ENCODE results near the gene FER. TPM values are rescaled to one million over a fixed set of nuclear protein-coding genes. Genes with fewer than 3 reads are reported as not detected.
A peak's percentile ranks its signal among the peaks of the same experiment; 100 is the strongest.

FER gene
- polyA plus RNA-seq, 3 donors, result 16.2 to 20.5 (median 19.9) TPM

- DNase-seq (ENCODE audit: low read depth in 3 of 3, low spot score in 2 of 3), result no peak
These were observed 341.5 kb downstream of the FER start for GRCh38 chr5:109089191-109089590.

DNA sequence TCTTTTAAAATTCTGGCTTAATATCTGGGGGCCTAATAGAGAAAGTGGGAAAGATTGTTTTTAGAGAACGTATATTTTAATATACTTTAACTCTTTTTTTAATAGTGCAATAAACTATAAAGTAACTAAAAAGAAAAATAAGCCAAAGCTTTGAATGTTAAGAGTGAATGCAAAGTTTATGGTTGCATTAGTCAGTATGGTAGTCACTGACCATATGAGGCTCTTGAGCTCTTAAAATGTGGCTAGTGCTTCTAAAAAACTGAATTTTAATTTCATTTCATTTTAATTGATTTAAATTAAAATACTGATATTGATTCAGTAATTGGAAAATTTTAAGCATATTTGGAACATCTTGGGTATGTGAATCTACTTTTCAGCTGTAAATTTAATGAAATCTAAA, 351.4 kb downstream of the FER start:
- no peak for DNase-seq (ENCODE audit: low read depth in 3 of 3, low spot score in 2 of 3)

- DNase-seq (ENCODE audit: low read depth in 3 of 3, low spot score in 2 of 3), result peak in 1 of 3 donors; percentile 1
These were observed 353.3 kb downstream of the FER start for GRCh38 chr5:109100971-109101370.

DNA sequence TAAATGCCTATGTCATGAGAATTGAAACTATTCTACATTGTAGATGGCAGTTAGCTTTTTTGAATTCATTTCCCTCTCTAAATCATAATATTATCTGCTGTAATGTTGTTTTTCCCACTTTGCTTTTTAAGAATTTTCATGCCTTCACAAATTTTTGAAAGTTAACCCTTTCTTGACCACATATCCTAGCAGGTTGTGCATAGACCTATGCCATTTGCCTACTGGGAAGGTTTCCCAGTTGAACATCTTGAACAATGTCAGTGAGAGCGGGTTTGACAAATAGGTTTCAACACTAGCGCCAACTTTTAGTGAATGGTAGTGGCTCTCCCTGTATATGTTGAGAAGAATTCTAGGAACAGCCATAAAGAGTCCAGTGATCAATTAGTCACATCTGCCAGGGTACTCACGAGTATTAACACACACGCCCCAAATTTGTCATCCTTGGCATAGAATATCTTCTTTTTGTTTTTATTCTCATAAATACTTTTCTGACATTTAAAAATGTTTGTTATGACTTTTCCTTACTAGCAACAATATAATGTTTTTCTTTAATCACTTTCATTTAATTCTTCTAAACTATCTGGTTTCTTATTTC, 354.5 kb downstream of the FER start:
- no peak for DNase-seq (ENCODE audit: low read depth in 3 of 3, low spot score in 2 of 3)

DNA sequence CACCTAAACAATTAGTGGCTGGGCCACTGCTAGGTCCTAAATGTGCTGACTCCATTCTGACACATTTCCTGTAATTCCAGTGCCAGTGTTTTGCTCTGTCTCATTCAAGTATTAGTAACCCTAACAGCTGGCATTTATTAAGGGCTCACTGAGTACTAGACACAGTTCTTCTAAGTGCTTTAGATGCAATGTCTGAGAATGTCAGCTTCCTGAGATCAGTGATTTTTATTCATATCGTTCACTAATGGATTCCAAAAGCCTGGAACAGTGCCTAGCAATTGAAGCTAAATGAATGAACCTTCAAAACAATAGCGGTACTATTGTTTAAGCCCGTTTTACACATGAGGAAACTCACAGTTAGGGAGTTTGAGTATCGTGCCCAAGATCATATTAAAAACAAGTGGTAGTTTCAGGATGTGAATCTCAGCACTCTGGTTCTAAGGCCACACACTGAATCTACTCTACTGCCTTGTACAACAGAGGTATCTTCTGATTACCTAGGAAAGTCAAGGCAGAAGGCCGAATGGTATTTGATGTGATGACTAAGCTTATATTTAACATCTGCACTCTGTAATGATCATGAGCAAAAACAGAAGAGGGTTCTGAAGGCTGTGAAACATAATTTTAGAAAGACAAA, 358.1 kb downstream of the FER start:
- DNase-seq (ENCODE audit: low read depth in 3 of 3, low spot score in 2 of 3), result peak in 1 of 3 donors; percentile 3

DNA sequence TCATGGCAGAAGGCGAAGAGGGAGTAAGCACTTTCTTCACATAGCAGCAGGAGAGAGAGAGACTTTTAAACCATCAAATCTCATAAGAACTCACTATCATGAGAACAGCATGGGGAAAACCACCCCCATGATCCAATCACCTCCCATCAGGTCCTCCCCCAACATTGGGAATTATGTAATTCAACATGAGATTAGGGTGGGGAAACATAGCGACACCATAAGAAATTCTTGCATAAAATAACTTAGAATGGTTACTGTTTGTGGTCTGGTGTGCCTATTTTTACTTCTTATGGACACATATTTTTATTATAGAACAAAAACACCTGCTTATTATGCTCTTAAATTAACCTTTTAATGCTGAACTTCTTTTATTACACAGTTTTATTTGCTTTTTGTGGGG, 364.0 kb downstream of the FER start:
- DNase-seq (ENCODE audit: low read depth in 3 of 3, low spot score in 2 of 3), result no peak

DNA sequence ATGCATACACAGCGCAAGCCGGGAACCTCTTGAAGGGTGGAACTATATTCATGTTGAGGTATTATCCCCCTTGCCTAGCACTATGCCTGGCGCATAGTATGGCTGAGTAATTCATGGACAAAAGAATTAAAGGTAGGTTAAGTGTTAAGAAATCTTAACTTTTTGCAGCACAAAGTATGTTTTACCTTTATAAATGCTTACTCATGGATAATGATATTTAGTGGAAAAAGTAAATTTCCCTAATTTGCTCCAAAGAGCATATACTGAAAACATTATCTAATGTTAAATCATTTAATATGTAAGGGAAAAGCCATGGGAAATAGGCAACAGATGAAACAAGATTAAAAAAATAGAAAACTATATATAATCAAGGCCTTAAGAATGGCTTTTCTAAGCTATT, 365.9 kb downstream of the FER start:
- DNase-seq (ENCODE audit: low read depth in 3 of 3, low spot score in 2 of 3), result no peak

DNA sequence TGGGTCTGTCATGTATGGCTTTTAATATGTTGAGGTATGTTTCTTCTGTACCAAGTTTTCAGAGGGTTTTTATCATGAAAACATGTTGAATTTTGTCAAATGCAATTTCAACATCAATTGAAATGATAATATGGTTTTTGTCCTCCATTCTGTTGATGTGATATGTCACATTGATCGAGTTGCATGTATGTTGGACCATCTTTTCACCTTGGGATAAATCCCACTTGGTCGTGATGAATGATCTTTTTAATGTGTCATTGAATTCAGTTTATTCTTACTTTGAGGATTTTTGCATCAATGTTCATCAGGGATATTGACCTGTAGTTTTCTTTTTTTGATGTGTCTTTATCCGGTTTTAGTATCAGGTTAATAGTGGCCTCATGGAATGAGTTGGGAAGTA, 373.5 kb downstream of the FER start:
- no peak for DNase-seq (ENCODE audit: low read depth in 3 of 3, low spot score in 2 of 3)

DNA sequence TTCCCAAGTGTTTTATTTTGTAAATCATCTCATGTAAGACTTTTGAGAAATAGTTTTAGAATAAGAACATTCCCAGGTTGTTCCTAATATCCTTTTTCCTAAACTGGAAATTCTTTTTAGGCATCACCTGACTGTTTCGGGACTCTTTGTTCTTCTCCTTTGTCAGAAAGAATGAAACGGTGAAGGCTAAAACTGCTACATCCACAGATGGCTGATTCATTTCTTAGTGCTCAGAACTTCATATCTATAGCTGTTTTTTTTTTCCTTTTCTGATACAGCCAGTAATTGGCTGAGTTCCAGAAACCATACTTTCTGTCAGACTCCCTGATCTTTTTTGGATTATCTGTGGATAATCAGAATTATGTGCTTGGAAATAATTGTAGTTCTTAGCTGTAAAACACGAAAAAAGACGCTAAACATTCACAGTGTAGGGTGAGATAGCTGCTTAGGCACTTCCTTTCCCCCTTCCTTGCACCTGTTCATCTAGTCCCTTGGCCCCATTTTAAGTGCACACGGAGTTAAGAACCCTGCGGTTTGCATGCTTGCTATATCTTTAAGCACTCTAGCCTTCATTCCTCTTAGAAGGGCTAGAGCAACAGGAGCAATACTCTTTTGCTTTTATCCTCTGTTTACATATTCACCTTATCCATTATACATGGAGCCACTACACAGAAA, 378.2 kb downstream of the FER start:
- no peak for DNase-seq (ENCODE audit: low read depth in 3 of 3, low spot score in 2 of 3)

DNA sequence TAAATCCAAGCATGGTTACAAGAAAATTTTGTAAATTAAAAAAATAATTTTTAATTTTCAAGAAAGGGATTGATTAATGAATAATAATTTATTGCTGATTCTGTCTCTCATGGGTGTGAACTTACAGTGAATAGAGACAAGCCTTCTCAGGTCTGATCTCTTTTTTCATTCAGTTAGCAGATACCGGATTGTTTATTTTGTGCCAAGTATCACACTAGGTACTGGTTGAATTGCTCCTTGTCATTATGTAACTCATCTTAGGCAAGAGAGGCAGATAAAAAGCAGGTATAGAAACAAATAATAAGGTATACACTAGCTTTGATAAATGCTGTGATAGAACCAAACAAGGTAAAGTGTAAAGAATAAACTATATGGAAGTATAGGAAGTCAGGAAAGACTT, 378.8 kb downstream of the FER start:
- no peak for DNase-seq (ENCODE audit: low read depth in 3 of 3, low spot score in 2 of 3)

GRCh38 chr5:109136906-109137305, 389.2 kb downstream of the FER start:
- DNase-seq (ENCODE audit: low read depth in 3 of 3, low spot score in 2 of 3), result no peak

- DNase-seq (ENCODE audit: low read depth in 3 of 3, low spot score in 2 of 3), result no peak
These were observed 393.8 kb downstream of the FER start for GRCh38 chr5:109141222-109142200.

DNA sequence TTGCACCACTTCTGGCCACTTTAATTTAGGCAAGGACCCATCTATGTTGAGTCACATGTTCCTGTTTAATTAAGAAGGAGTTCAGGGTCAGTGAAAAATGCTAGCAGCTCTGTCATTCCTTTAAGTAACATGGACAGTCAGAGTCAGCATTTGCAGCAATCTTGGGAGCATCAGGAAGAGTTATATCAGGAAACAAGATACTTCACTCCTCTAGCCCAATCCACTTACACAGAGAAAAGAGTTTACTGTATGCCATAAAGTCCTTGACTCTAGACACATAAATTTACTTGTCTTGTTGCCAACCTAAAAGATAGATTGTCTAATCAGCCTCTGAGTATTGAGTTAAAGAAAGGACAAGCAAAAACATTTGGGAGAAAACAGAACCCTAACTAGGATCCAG, 395.3 kb downstream of the FER start:
- DNase-seq (ENCODE audit: low read depth in 3 of 3, low spot score in 2 of 3), result peak; percentile 25 to 54 (median 25)

GRCh38 chr5:109145139-109145538, 397.4 kb downstream of the FER start:
- DNase-seq (ENCODE audit: low read depth in 3 of 3, low spot score in 2 of 3), result no peak

GRCh38 chr5:109146591-109146990, 398.9 kb downstream of the FER start:
- DNase-seq (ENCODE audit: low read depth in 3 of 3, low spot score in 2 of 3), result no peak

DNA sequence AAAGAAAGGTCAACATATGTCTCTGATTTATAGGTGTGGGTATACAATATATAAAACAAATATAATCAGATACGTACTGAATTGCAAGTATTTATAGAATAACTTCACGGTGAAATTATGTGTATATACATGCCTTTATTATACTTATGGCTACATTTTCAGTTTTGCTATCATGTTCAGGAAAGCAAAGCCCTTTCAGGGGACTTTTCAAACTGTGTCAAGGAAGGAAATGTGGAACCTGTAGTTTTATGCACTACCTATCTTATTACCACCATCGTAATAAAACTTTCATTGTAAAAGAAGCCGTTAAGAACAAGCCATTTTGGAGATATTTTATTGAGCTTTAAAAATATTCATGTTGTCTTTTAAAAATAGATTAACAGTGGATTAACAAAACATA, 404.9 kb downstream of the FER start:
- no peak for DNase-seq (ENCODE audit: low read depth in 3 of 3, low spot score in 2 of 3)

GRCh38 chr5:109155625-109156024, 407.9 kb downstream of the FER start:
- no peak for DNase-seq (ENCODE audit: low read depth in 3 of 3, low spot score in 2 of 3)

DNA sequence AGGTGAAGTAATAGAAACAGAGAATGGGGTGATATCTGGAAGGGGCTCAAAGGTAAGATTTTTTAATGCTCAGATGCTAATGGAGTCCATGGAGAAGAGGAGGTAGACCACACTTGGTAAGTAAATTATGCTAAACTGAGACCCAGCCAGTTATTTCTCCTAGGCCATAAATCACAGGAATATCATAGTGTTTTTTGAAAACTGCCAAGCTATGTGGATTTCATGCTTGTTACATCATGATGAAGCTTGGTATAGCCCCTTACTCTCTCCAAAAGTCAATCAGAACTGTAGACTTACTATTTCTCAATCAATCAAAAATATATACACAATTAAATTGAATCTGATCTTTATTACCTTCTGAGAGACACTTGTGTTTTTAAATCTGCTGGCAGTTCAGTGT, 409.2 kb downstream of the FER start:
- no peak for DNase-seq (ENCODE audit: low read depth in 3 of 3, low spot score in 2 of 3)

- no peak for DNase-seq (ENCODE audit: low read depth in 3 of 3, low spot score in 2 of 3)
These were observed 412.8 kb downstream of the FER start for GRCh38 chr5:109160468-109160867.

GRCh38 chr5:109161914-109162683, 414.4 kb downstream of the FER start:
- DNase-seq (ENCODE audit: low read depth in 3 of 3, low spot score in 2 of 3), result no peak
